Transverse colon (tissue), 4 donors: ENCODE measurements around the gene TGFB2. TPM values are rescaled to one million over a fixed set of nuclear protein-coding genes. Genes with fewer than 3 reads are reported as not detected.

Experiments
- DNase-seq: peaks from one replicate; pipeline ENCODE4 v3.0.0-alpha.2; 2019
- H3K27ac ChIP-seq, 4 donors: fragments of 200-600 bp; sonication (generic); 2 replicates each; pipeline ENCODE4 v1.5.1; 2016 to 2018; ENCODE audit warnings: inconsistent platforms in 4 of 4
- H3K27me3 ChIP-seq: fragments of 200-600 bp; sonication (generic); 2 replicates; pipeline ENCODE4 v1.5.1; 2017; ENCODE audit warnings: inconsistent platforms
- H3K36me3 ChIP-seq, 4 donors: fragments of 200-600 bp; sonication (generic); 2 replicates each; pipeline ENCODE4 v1.5.1; 2017 to 2019; ENCODE audit warnings: inconsistent platforms in 4 of 4
- H3K4me1 ChIP-seq, 4 donors: fragments of 200-600 bp; sonication (generic); 2 replicates each; pipeline ENCODE4 v1.5.1; 2017 to 2020; ENCODE audit warnings: inconsistent platforms in 4 of 4
- H3K4me3 ChIP-seq, 4 donors: fragments of 200-600 bp; sonication (generic); 1 replicate in 1 of 4; 2 replicates in 3 of 4; pipeline versions ENCODE4 v1.5.1 to v1.6.1; 2017 to 2019; ENCODE audit warnings: inconsistent platforms in 4 of 4
- H3K9me3 ChIP-seq, 2 donors: fragments of 200-600 bp; sonication (generic); 2 replicates each; pipeline ENCODE4 v1.5.1; 2017 to 2019; ENCODE audit warnings: inconsistent platforms in 2 of 2
- EP300 ChIP-seq: sonication (generic); formaldehyde crosslinking; IDR thresholded peaks from one replicate; pipeline ENCODE4 v1.6.1; 2017; ENCODE audit warnings: antibody characterized with exemption, low read depth
- POLR2A ChIP-seq: fragments of 450-650 bp; IDR thresholded peaks from one replicate; pipeline ENCODE4 v1.6.1; 2016; ENCODE audit warnings: antibody characterized with exemption, mild to moderate bottlenecking, moderate library complexity
- POLR2AphosphoS5 ChIP-seq, 3 donors: sonication (generic); formaldehyde crosslinking; IDR thresholded peaks; one replicate each; pipeline ENCODE4 v1.6.1; 2016; ENCODE audit warnings: antibody characterized with exemption in 3 of 3
- WGBS, 2 donors: methylation state at CpG; one replicate each; pipeline ENCODE4 v1.1.5; 2018; ENCODE audit warnings: low coverage in 1 of 2; 5-methylcytosine and 5-hydroxymethylcytosine counted together
- in situ Hi-C, 4 donors: fragments of 200-750 bp; cut with MboI; loops; one replicate each; pipeline versions ENCODE4 v1.15.0 to v1.15.1; 2017; ENCODE audit warnings: low sequenced_read_pairs in 3 of 4, low pct_ligation_motif_present in 1 of 4, low pct_unique_long_range_greater_than_20kb in 1 of 4
- intact Hi-C: fragments of 100-400 bp; cut with DNase I; formaldehyde crosslinking; loops from one replicate; pipeline ENCODE4 v1.15.1; 2023; ENCODE audit warnings: low total_unique reads
- total RNA-seq, 4 donors: library from RNA; depleted of rRNA; stranded (reverse); fragments of >200 nt; gene quantifications; one replicate each; pipeline ENCODE4 v1.1.0, GENCODE V29; 2016
- TF ChIP-seq, protein P1 (sequence below), 5 experiments: fragments of 200-600 bp in 3 of 5; fragments of 450-650 bp in 2 of 5; sonication (generic) in 3 of 5; IDR thresholded peaks; 1 replicate in 2 of 5; 2 replicates in 3 of 5; pipeline ENCODE4 v1.5.1; 2016 to 2017; ENCODE audit warnings: antibody characterized with exemption in 5 of 5, inconsistent platforms in 3 of 5, mild to moderate bottlenecking in 2 of 5, moderate library complexity in 1 of 5

Gene TGFB2
- 1 to 10 TPM in 2 of 4 donors, under 1 TPM in 2; 0.41 to 2.2 (median 1.1) TPM for total RNA-seq

DNA sequence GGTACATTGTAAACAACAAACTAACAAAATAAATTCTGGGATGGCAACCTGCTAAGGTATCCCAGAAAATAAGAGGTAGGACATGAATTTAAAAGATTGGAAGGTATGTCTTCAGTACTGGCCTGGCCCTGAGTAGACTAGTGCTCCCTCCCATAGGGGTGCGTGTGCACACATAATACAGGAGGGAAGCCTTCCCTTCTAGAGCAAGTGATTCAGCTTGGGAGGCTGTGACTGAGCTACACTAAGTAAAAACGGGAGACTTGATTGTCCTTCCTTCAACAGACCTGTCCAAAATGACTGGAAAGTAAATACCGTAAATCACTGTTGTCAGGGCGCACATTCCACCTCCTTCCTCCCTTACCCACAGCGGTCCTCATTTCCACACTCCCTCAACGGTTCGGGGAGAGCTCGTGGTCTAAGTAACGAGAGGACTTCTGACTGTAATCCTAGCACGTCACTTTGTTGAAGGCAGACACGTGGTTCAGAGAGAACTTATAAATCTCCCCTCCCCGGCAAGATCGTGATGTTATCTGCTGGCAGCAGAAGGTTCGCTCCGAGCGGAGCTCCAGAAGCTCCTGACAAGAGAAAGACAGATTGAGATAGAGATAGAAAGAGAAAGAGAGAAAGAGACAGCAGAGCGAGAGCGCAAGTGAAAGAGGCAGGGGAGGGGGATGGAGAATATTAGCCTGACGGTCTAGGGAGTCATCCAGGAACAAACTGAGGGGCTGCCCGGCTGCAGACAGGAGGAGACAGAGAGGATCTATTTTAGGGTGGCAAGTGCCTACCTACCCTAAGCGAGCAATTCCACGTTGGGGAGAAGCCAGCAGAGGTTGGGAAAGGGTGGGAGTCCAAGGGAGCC is at the start of gene TGFB2:
Gene TGFB2 (plus strand): TSS at position 523 of the 859 bp plus-strand sequence. CDS start 1,366 bp downstream, outside the sequence.
- H3K27ac ChIP-seq: peak within 1 kb of the TSS; percentile 74 to 88 (median 83)
- intact Hi-C loops (loop anchor here (10.0 kb wide), 1 partner anchor 180 kb away; no protein-coding TSS in a partner anchor), in situ Hi-C loops (loop anchor here (25.0 kb wide), 5 partner anchors 167 to 1467 kb away; no protein-coding TSS in a partner anchor)
- H3K36me3 ChIP-seq: no peaks in the 10 kb centered on the region
- TF ChIP-seq POLR2A (peak; percentile 60), EP300 (no peak), POLR2AphosphoS5 (IDR thresholded peaks at IDR 0.05) (peak; percentile 59 to 90 (median 89))
- TF ChIP-seq, protein P1, sequence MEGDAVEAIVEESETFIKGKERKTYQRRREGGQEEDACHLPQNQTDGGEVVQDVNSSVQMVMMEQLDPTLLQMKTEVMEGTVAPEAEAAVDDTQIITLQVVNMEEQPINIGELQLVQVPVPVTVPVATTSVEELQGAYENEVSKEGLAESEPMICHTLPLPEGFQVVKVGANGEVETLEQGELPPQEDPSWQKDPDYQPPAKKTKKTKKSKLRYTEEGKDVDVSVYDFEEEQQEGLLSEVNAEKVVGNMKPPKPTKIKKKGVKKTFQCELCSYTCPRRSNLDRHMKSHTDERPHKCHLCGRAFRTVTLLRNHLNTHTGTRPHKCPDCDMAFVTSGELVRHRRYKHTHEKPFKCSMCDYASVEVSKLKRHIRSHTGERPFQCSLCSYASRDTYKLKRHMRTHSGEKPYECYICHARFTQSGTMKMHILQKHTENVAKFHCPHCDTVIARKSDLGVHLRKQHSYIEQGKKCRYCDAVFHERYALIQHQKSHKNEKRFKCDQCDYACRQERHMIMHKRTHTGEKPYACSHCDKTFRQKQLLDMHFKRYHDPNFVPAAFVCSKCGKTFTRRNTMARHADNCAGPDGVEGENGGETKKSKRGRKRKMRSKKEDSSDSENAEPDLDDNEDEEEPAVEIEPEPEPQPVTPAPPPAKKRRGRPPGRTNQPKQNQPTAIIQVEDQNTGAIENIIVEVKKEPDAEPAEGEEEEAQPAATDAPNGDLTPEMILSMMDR (IDR thresholded peaks at IDR 0.05): no peak
- 0 to 7% methylated on average over 11 to 22 of the region's 22 CpGs for WGBS, 2 donors
- H3K4me1 ChIP-seq: peaks cover 0 to 43% (median 14%) of the 10 kb centered on the region in 4 donors
- H3K9me3 ChIP-seq: no peaks in the 10 kb centered on the region
- H3K27me3 ChIP-seq: peaks cover 44% of the 10 kb centered on the region
- H3K4me3 ChIP-seq: peak within 1 kb of the TSS; percentile 42 to 63 (median 50)
- peak; percentile 21 for DNase-seq

DNA sequence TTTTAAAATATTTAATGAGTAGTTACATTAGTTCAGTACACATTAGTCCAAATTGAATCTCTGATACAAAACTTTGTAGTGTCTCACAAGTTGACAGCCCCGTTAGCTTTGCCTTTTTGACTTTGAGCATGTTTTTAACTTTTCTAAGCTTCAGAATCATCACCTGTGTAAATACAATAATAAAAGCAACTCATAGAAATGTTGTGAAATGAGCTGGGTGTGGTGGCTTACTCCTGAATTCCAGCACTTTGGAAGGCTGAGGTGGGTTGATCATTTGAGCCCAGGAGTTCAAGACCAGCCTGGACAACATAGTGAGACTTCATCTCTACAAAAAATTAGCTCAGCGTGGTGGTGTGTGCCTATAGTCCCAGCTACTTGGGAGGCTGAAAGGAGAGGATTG is 49.0 kb upstream of the TGFB2 start:
- no peak for DNase-seq
- intact Hi-C loops: no loop called here
- Histone ChIP-seq H3K9me3 (no peaks in the 10 kb centered on the region), H3K27ac (no peak overlapping the region), H3K4me1 (no peaks in the 10 kb centered on the region), H3K27me3 (no peaks in the 10 kb centered on the region), H3K4me3 (no peak overlapping the region), H3K36me3 (peaks cover 0 to 6% (median 0%) of the 10 kb centered on the region in 4 donors)
- in situ Hi-C loops: no loop called here
- TF ChIP-seq POLR2A (no peak), EP300 (no peak), POLR2AphosphoS5 (IDR thresholded peaks at IDR 0.05) (no peak)
- TF ChIP-seq, protein P1 (IDR thresholded peaks at IDR 0.05): no peak
- 68 to 77% methylated on average over 2 of the region's 2 CpGs for WGBS, 2 donors

DNA sequence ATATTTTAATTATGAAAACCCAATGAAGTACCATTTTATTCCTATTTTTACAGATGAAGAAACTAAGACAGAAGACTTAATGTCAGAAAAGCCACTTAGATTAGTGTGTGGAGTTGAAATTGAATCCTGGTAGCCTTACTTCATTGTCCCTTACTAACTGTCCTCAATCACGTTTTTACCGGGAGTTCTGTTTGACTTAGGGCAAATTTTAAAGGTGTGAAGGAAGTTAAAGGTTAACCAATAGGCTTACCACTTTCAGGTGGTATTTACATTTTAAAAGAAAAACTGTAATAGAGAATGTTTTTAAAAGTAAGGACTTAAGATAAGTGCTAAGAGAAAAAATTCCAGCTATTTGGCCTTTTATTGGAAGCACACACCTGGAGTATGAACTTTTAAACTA is 47.7 kb upstream of the TGFB2 start:
- H3K27ac ChIP-seq: no peak overlapping the region
- H3K9me3 ChIP-seq: no peaks in the 10 kb centered on the region
- intact Hi-C loops (no loop called here), in situ Hi-C loops (no loop called here)
- H3K4me1 ChIP-seq: no peaks in the 10 kb centered on the region
- 39 to 50% methylated on average over 2 of the region's 2 CpGs for WGBS, 2 donors
- no peak overlapping the region for H3K4me3 ChIP-seq
- peaks cover 0 to 7% (median 0%) of the 10 kb centered on the region in 4 donors for H3K36me3 ChIP-seq
- TF ChIP-seq POLR2A (no peak), POLR2AphosphoS5 (IDR thresholded peaks at IDR 0.05) (no peak), EP300 (no peak)
- TF ChIP-seq, protein P1 (IDR thresholded peaks at IDR 0.05): no peak
- no peak for DNase-seq
- H3K27me3 ChIP-seq: no peaks in the 10 kb centered on the region

DNA sequence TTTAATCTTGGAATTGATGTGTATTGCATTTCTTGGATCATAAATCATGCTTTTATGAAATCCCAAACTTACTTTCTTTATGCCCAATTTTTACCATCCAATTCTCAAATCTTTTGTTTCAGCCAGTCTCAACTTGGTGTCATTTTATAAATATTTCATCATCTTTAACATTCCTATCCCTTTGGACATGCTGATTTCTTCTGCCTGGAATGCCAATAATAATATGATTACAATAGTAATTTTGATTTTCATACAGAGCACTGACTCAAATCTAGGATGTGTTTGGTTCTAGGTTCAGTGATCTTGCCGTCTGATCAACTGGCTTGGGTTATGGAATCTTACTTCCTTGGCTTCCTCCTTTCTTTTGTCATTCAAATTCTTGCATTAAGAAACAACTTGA is 47.3 kb upstream of the TGFB2 start:
- WGBS, 2 donors: 82 to 83% methylated on average over 1 of the region's 1 CpG
- Histone ChIP-seq H3K9me3 (no peaks in the 10 kb centered on the region), H3K4me3 (no peak overlapping the region), H3K27me3 (no peaks in the 10 kb centered on the region), H3K27ac (no peak overlapping the region), H3K4me1 (no peaks in the 10 kb centered on the region), H3K36me3 (peaks cover 0 to 10% (median 0%) of the 10 kb centered on the region in 4 donors)
- TF ChIP-seq, protein P1 (IDR thresholded peaks at IDR 0.05): no peak
- no peak for TF ChIP-seq POLR2AphosphoS5 (IDR thresholded peaks at IDR 0.05)
- no peak for TF ChIP-seq EP300
- no peak for TF ChIP-seq POLR2A
- intact Hi-C loops (no loop called here), in situ Hi-C loops (no loop called here)
- DNase-seq: no peak
